ENCODE measurements around the gene PKHD1. TPM values are rescaled to one million over a fixed set of nuclear protein-coding genes. Genes with fewer than 3 reads are reported as not detected.

PKHD1 gene
- total RNA-seq, 1 experiment from 2014 or later, result 0.43 TPM

DNA sequence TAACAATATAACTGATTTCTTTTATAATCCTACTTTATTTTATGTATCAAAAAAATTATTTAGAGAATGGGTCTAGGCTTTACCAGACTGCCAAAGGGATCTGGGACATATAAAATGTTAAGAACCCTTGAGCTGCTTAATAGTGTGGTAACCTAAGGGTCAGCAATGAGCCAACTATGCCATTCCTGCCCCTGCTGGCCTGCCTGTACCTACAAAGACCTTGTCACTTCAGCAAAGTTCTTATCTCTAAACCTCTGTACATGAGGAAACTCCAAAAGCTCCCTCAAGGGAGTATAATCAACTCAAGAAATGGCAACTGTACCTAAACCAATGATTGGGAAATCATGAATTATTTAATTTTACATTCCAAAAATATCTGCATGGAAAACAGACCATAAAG is 266.9 kb downstream of the PKHD1 start:
- Histone ChIP-seq H3K36me3 (ENCODE audit: insufficient read depth, low read length, poor library complexity, severe bottlenecking) (no peaks in the 10 kb centered on the region), H3K4me1 (ENCODE audit: insufficient read depth, low read length, poor library complexity, severe bottlenecking) (no peaks in the 10 kb centered on the region), H3K27ac (ENCODE audit: low read depth, low read length, poor library complexity, severe bottlenecking) (no peak overlapping the region), H3K27me3 (replicated peaks; ENCODE audit: insufficient read depth, low read depth, low read length, poor library complexity) (no peaks in the 10 kb centered on the region), H3K9me3 (ENCODE audit: low read depth, low read length, poor library complexity, severe bottlenecking) (no peaks in the 10 kb centered on the region), H3K4me3 (ENCODE audit: low read depth, low read length, poor library complexity, severe bottlenecking) (no peak overlapping the region)
- CTCF ChIA-PET, result no interaction called here
- intact Hi-C loops (cut with micrococcal nuclease; ENCODE audit: unreplicated experiment), result no loop called here
- no TSS peak for BruUV-seq (replicated peaks)
- DNase-seq (ENCODE audit: low spot score), result no peak
- POLR2A ChIA-PET (ENCODE audit: low non-redundant PET), result no interaction called here
- TF ChIP-seq EZH2 (IDR thresholded peaks at IDR 0.05; ENCODE audit: borderline replicate concordance, low read depth, low read length, poor library complexity, severe bottlenecking), result no peak
- TF ChIP-seq, protein P1, sequence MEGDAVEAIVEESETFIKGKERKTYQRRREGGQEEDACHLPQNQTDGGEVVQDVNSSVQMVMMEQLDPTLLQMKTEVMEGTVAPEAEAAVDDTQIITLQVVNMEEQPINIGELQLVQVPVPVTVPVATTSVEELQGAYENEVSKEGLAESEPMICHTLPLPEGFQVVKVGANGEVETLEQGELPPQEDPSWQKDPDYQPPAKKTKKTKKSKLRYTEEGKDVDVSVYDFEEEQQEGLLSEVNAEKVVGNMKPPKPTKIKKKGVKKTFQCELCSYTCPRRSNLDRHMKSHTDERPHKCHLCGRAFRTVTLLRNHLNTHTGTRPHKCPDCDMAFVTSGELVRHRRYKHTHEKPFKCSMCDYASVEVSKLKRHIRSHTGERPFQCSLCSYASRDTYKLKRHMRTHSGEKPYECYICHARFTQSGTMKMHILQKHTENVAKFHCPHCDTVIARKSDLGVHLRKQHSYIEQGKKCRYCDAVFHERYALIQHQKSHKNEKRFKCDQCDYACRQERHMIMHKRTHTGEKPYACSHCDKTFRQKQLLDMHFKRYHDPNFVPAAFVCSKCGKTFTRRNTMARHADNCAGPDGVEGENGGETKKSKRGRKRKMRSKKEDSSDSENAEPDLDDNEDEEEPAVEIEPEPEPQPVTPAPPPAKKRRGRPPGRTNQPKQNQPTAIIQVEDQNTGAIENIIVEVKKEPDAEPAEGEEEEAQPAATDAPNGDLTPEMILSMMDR (conservative IDR thresholded peaks at IDR 0.05; ENCODE audit: low read depth, low read length), result no peak

DNA sequence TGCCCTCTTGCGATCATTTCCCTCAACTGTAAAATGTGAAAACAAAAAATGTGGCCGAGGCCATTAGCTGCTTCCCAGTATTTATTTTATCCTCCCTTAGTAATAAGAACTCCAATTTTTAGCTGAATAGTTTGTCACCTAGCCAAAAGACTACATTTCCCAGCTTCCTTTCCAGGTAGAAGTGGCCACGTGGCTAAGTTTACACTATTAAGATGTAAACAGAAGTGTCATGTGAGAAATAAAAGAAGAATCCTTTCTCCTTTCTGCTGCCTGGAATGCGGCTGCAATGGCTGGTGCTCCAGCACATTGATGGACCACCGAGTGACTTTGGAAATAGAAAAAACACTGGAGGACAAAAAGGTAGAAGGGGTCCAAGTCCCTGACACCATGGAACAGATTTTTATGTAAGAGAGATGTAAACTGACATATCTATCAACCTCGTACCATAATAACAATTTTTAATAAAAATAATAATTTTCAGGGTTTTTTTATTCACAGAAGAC is 268.8 kb downstream of the PKHD1 start:
- DNase-seq (ENCODE audit: low spot score), result no peak
- Histone ChIP-seq H3K4me1 (ENCODE audit: insufficient read depth, low read length, poor library complexity, severe bottlenecking) (peaks cover 6% of the 10 kb centered on the region), H3K9me3 (ENCODE audit: low read depth, low read length, poor library complexity, severe bottlenecking) (no peaks in the 10 kb centered on the region), H3K36me3 (ENCODE audit: insufficient read depth, low read length, poor library complexity, severe bottlenecking) (no peaks in the 10 kb centered on the region), H3K27me3 (replicated peaks; ENCODE audit: insufficient read depth, low read depth, low read length, poor library complexity) (no peaks in the 10 kb centered on the region), H3K4me3 (ENCODE audit: low read depth, low read length, poor library complexity, severe bottlenecking) (no peak overlapping the region), H3K27ac (ENCODE audit: low read depth, low read length, poor library complexity, severe bottlenecking) (no peak overlapping the region)
- TF ChIP-seq EZH2 (IDR thresholded peaks at IDR 0.05; ENCODE audit: borderline replicate concordance, low read depth, low read length, poor library complexity, severe bottlenecking), result no peak
- TF ChIP-seq, protein P1 (conservative IDR thresholded peaks at IDR 0.05; ENCODE audit: low read depth, low read length), result no peak
- ChIA-PET CTCF (interaction anchor here (0.6 kb wide), 1 partner anchor 36 kb away, joined by 3 read pairs; no protein-coding TSS in a partner anchor), POLR2A (ENCODE audit: low non-redundant PET) (no interaction called here)
- intact Hi-C loops (cut with micrococcal nuclease; ENCODE audit: unreplicated experiment), result no loop called here
- no TSS peak for BruUV-seq (replicated peaks)

DNA sequence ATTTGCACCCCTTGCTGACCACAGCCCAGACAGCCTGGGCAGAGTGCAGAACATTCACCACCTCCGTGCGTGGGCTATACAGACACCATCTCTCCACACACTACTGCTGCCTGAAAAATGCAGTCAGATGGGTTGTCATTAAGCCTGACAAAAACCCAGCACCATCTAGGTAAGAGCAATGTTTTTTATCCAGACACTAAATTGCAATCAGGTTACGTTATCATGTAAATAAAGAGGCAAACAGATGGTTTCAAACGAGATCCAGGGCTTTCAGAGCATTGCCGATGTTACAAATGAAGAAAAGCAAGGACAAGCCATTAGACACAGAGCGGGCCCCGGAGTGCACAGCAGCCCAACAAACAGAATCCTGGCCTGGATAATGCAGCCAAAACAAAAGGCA is 269.6 kb downstream of the PKHD1 start:
- intact Hi-C loops (cut with micrococcal nuclease; ENCODE audit: unreplicated experiment), result no loop called here
- no TSS peak for BruUV-seq (replicated peaks)
- CTCF ChIA-PET, result no interaction called here

More for the DNA sequence above, 269.6 kb downstream of the PKHD1 start:
- H3K4me1 ChIP-seq (ENCODE audit: insufficient read depth, low read length, poor library complexity, severe bottlenecking), result peaks cover 6% of the 10 kb centered on the region
- H3K27me3 ChIP-seq (replicated peaks; ENCODE audit: insufficient read depth, low read depth, low read length, poor library complexity), result no peaks in the 10 kb centered on the region
- no peak overlapping the region for H3K27ac ChIP-seq (ENCODE audit: low read depth, low read length, poor library complexity, severe bottlenecking)
- no peak for DNase-seq (ENCODE audit: low spot score)
- H3K4me3 ChIP-seq (ENCODE audit: low read depth, low read length, poor library complexity, severe bottlenecking), result no peak overlapping the region
- H3K9me3 ChIP-seq (ENCODE audit: low read depth, low read length, poor library complexity, severe bottlenecking), result no peaks in the 10 kb centered on the region
- no peaks in the 10 kb centered on the region for H3K36me3 ChIP-seq (ENCODE audit: insufficient read depth, low read length, poor library complexity, severe bottlenecking)
- TF ChIP-seq, protein P1 (conservative IDR thresholded peaks at IDR 0.05; ENCODE audit: low read depth, low read length), result no peak
- no peak for TF ChIP-seq EZH2 (IDR thresholded peaks at IDR 0.05; ENCODE audit: borderline replicate concordance, low read depth, low read length, poor library complexity, severe bottlenecking)
- POLR2A ChIA-PET (ENCODE audit: low non-redundant PET), result no interaction called here
